SK-N-MC (cell line): ENCODE results near the gene TLR3.

Experiments
- EZH2 ChIP-seq: fragments of 200-600 bp; sonication (generic); IDR thresholded peaks from one replicate; pipeline ENCODE4 v1.6.1; 2017; ENCODE audit warnings: antibody characterized with exemption
- FOXP2 ChIP-seq: optimal IDR thresholded peaks from 2 replicates; pipeline ENCODE3; 2011; ENCODE audit warnings: mild to moderate bottlenecking, moderate library complexity; ENCODE audit not compliant: insufficient read depth; ENCODE audit errors: extremely low read length, control extremely low read depth
- POLR2AphosphoS5 ChIP-seq: IDR thresholded peaks from 2 replicates; pipeline ENCODE4 v1.6.1; 2012; ENCODE audit warnings: mild to moderate bottlenecking, low read depth, low read length, borderline replicate concordance

DNA sequence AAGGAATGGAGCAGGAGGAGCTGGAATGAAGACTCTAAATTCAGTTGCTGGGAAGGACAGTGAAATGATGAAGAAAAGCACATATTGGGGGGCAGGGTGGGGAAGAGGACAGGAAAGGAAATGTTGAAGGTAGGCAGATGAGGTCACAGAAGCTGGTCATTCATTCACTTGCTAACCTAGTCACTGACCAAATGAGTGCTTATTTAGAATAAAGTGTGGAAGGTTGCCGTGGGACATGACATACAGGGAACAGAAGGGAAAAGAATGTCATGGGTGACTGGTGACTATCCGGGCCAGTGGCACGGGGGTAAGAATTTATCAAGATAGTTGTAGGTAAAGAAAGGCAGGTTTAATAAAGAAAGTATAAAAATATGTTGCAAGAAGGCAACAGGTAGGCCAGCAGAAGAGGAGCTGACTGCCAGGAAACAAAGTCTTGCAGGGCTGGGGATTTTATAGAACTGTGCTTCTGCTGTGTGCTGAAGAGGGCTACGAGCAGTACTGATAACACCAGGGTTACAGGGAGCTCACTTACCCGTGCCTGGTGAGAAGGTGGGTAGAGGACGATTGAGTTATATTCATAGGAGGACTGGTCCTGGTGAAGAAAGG, 31.9 kb upstream of the TLR3 start:
- TF ChIP-seq EZH2: no peak
- no peak for TF ChIP-seq POLR2AphosphoS5
- TF ChIP-seq FOXP2: no peak
